ENCODE results near the gene ZDHHC11.
A peak's percentile ranks its signal among the peaks of the same experiment; 100 is the strongest.
"Not testable (repeated sequence)": the region's sequence is repeated elsewhere in the genome, so short reads cannot be mapped to it uniquely, and the experiment has no call there.

Gene ZDHHC11

DNA sequence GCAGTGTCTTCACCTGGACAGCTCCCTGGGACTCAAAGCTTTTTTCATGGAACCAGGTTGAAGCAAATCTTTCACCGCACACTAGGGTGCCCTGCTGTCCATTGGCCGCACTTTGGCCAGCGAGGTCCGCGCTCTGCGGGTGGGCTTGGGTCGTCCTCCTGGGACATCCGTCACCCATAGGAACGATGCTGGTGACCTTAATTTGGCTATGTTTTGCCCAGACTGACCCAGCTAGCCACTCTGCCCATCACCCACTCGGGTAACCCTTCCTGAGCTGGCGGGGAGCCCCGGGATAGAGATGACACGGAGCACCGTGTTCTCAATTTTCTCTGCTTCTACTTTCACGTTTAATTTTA, 92.1 kb downstream of the ZDHHC11 start:
- no peak for DNase-seq

GRCh38 chr5:757931-758697, 92.7 kb downstream of the ZDHHC11 start:
- DNase-seq = peak; percentile 49

GRCh38 chr5:757346-757930, 93.3 kb downstream of the ZDHHC11 start:
- no peak for DNase-seq

- DNase-seq = peak; percentile 35
Observed at GRCh38 chr5:756865-757345, 93.9 kb downstream of the ZDHHC11 start.

- DNase-seq = no peak
Observed at GRCh38 chr5:756171-756570, 94.6 kb downstream of the ZDHHC11 start.

GRCh38 chr5:754143-754632, 96.6 kb downstream of the ZDHHC11 start:
- DNase-seq = not testable (repeated sequence)

GRCh38 chr5:753567-754142, 97.1 kb downstream of the ZDHHC11 start:
- not testable (repeated sequence) for DNase-seq

DNA sequence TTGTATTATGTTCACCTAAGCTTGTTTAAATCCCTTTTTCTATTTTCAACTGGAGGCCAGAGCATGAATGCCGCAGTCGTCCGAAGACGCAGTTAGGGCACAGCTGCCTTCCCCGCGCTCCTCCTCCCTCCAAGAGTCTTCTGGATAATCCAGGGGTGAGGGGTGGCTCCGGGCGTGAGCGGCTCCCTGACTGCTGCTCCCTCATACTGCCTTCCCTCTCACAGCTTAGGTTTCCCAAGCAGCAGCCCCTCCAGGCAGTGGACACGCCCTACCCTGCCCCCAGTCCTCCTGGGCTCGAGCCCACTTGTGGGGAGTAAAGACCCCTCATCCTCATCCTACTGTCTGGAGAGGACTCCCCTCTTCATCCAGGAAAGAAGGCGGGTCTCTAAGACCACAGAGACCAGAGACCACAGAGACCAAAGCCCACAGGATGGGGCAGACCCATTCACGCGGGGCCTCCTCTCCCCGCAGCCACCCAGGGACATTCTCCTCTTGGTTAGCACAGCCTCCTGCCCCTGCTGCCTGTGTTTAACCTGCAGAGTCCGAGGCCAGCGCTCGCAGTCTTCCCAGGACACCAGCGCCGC, 98.2 kb downstream of the ZDHHC11 start:
- not testable (repeated sequence) for DNase-seq

GRCh38 chr5:751992-752391, 98.8 kb downstream of the ZDHHC11 start:
- DNase-seq = not testable (repeated sequence)

DNA sequence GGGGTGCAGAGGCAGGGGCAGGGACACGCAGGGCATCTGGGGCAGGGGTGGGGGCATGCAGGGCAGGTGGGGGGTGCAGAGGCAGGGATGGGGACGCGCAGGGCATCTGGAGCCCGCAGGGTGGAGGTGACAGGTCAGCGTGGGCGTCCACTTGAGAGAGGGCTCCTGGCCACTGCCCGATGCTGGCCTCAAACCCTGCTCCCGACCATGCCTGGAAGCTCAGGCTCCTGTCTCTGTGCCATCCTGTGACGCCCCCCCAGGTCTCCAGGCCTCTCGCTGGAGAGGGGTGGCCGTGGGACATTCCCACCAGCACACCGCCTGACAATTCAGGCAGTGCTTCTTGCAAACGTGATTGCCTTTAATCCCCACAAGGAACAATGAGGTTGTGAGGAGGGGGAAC, 99.3 kb downstream of the ZDHHC11 start:
- no peak for DNase-seq

DNA sequence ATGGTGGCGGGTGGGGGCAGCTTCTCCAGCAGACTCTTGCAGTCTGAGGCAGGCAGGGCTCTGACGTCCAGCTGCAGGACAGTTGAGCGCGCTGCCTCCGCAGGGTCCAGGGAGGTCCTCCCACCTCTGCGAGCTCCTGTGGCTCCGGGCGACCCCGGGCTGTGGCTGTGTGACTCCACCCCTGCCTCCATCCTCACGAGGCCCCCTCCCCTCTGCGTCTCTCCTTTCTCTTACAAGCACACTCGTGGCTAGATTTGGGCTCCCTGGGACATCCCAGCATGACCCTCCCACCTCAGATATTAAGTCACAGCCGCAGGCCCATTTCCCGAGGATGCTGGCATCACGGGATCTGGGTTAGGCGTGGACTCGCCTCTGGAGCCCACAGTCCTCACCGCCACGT, 100.6 kb downstream of the ZDHHC11 start:
- not testable (repeated sequence) for DNase-seq

DNA sequence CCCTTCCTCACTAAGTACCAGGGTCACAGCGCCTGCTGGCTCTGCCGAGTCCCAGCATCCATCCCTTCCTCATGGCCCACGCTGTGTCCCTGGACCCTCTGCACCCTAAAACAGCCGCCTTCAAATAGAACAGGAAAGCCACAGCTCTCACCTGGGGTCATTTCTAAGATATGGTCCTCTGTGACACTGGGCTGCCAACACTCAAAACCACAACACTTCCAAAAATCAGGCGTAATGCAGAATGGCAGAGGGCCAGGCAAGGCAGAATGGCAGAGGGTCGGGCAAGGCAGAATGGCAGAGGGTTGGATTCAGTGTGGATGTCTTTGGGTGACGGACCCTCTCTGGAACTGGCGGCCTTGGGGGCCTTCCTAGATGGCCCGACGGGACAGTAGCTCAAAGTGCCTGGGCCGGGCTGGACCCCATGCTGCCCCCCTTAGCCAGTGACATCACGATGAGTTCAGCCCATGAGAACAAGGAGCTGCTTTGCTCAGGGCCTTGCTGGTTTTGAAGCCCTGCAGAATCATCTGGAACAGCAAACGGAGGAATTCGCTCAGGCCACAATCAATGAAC, 101.6 kb downstream of the ZDHHC11 start:
- no peak for DNase-seq

GRCh38 chr5:748011-748980, 102.5 kb downstream of the ZDHHC11 start:
- DNase-seq = not testable (repeated sequence)

- not testable (repeated sequence) for DNase-seq
Observed at GRCh38 chr5:747303-747844, 103.4 kb downstream of the ZDHHC11 start.

DNA sequence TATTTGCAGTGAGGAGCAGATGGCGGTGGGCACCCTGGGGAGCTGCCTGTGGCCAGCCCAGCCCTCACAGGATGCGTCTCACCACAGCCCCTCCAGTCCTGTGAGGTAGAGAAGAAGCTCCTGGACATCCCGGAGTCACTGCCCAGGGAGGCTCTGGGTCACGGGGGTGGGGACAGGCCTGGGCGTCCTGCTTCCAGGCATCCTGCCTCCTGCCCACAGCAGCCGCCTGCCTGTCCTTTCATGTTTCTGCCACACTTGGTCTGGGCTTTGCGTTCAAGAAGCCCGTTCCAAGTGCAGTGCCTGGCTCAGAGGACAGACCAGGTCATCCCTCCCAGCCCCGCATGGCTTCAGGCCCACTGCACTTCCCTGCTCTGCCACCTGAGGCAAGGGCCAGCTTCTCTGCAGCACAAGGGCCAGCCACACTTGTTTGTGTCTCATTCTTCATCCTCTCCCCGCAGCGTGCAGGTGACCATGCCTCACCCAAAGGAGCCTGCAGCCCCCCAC, 104.5 kb downstream of the ZDHHC11 start:
- DNase-seq = no peak

Data from CD4-positive, alpha-beta T cell treated with Interleukin-12 subunit alpha and Interleukin-12 subunit beta, for 1 hour (primary cell).